Activated naive CD4-positive, alpha-beta T cell treated with anti-CD3 and anti-CD28 coated beads for 36 hours (primary cell): Measurements from ENCODE around the gene ARMCX4. TPM values are rescaled to one million over a fixed set of nuclear protein-coding genes. Genes with fewer than 3 reads are reported as not detected.

ENCODE experiments used
- CTCF ChIA-PET: fragments of 350-600 bp; sonication (Branson Sonifier 250); formaldehyde crosslinking; loops from one replicate; lab custom pipeline; 2021; ENCODE audit warnings: antibody characterized with exemption; lab: Charles Lee
- DNase-seq: peaks from one replicate; pipeline ENCODE4 v3.0.0-alpha.2; 2020
- H3K27ac Mint-ChIP-seq: one replicate; pipeline ENCODE4 v1.8.0; 2021; ENCODE audit warnings: mild to moderate bottlenecking, mixed read lengths
- H3K27me3 Mint-ChIP-seq: one replicate; pipeline ENCODE4 v1.8.0; 2021; ENCODE audit warnings: low read depth, mixed read lengths
- H3K36me3 Mint-ChIP-seq: one replicate; pipeline ENCODE4 v1.8.0; 2021; ENCODE audit warnings: low read depth, mixed read lengths
- H3K4me1 Mint-ChIP-seq: one replicate; pipeline ENCODE4 v1.8.0; 2021; ENCODE audit warnings: low read depth, mixed read lengths
- H3K4me3 Mint-ChIP-seq: one replicate; pipeline ENCODE4 v1.8.0; 2021; ENCODE audit warnings: mild to moderate bottlenecking, moderate library complexity, mixed read lengths
- H3K9me3 Mint-ChIP-seq: one replicate; pipeline ENCODE4 v1.8.0; 2021; ENCODE audit warnings: mixed read lengths
- intact Hi-C: fragments of 100-400 bp; cut with micrococcal nuclease; formaldehyde crosslinking; loops from one replicate; pipeline ENCODE4 v1.15.1; 2023
- total RNA-seq, 2 experiments: library from RNA; stranded (reverse); gene quantifications; one replicate each; pipeline ENCODE4 v1.2.3, GENCODE V29; 2021

The ARMCX4 gene
- 1 to 10 TPM; 5.5 to 6.1 TPM for total RNA-seq

DNA sequence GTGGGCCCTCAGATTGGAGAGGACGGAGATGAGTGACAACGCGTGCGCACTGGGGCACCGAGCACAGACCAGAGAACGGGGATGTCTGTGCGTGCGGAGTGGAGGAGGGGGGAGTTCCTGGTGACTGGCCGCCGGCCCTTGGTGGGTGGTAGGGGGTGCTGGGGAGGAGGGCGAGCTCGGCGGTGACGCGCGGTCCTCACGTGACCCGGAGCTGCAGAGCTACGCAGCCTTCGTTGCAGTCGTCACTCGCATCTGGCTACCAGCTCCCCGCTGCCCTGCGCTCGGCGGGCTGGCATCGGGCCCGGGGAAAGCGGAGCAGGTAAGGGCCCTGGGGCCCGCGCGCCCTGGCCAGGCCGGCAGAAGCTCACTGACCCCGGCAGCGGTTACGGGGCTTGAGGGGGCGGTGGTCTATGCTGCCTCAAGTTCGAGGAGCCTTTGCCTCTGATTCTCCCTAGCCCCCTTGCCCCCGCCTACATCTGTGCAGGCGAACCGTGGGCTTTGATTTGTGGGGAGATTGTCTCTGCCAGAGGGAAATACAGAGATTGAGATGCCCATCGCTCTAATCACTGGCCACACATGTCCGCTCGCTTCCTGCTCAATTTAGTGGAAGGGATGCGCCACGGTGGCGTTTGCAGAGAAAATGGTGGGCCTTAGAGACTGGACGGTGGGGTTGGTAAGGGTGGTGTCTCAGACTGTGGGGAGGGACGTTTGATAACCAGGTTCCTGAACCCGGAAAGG lies at the start of gene ARMCX4:
Gene ARMCX4 (plus strand): TSS at position 245 of the 738 bp plus-strand sequence. CDS start 3,134 bp downstream, outside the sequence.
- no peaks in the 10 kb centered on the region for H3K27me3 Mint-ChIP-seq
- peaks cover 8% of the 10 kb centered on the region for H3K4me1 Mint-ChIP-seq

DNA sequence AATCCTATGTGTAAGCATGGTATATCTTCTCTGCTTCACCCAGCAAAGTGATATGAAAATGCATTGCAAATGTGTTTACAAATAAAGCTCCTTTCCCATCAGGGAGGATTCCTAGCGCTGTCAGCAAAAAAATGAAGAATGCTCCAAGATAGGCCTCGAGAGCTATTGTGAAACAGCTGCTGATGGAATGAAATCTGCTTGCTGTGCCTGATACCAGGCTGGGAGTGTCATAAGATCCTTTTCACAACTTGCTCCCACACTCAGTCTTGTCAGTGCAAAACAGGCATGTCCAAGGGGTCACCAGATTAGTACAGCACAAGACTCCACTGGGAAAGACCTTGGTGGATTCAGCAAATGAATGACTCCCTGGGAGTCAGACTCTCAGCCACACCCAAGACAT lies 43.2 kb upstream of the ARMCX4 start:
- Mint-ChIP-seq H3K4me3 (no peak overlapping the region), H3K36me3 (peaks cover 44% of the 10 kb centered on the region), H3K27me3 (no peaks in the 10 kb centered on the region), H3K4me1 (no peaks in the 10 kb centered on the region), H3K9me3 (no peaks in the 10 kb centered on the region), H3K27ac (no peak overlapping the region)
- CTCF ChIA-PET = no interaction called here
- intact Hi-C loops = no loop called here
- no peak for DNase-seq

More for the DNA sequence above, at the start of gene ARMCX4:
- Mint-ChIP-seq H3K9me3 (no peaks in the 10 kb centered on the region), H3K36me3 (peaks cover 2% of the 10 kb centered on the region), H3K4me3 (peak within 1 kb of the TSS; percentile 76), H3K27ac (peak within 1 kb of the TSS; percentile 63)
- peak; percentile 52 for DNase-seq
- intact Hi-C loops = loop anchor here (1.0 to 5.0 kb wide), 3 partner anchors 70 to 447 kb away; partner anchors contain the start of genes TIMM8A and ZMAT1
- CTCF ChIA-PET = interaction anchor here (0.6 to 1.2 kb wide), 2 partner anchors 70 to 1465 kb away, joined by 3 to 4 read pairs; no protein-coding TSS in a partner anchor

DNA sequence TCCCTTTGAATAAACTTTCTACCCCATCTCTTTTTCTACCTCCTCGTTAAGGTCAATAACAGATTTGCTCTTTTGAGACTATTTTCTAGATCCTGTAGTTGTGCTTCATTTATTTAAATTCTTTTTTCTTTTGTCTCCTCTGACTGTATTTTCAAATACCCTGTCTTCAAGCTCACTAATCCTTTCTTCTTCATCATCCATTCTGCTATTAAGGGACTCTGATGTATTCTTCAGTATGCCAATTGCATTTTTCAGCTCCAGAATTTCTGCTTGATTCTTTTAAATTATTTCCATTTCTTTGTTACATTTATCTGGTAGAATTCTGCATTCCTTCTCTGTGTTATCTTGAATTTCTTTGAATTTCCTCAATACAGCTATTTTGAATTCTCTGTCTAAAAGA lies 36.0 kb upstream of the ARMCX4 start:
- DNase-seq = no peak
- intact Hi-C loops = no loop called here
- Mint-ChIP-seq H3K4me1 (no peaks in the 10 kb centered on the region), H3K4me3 (no peak overlapping the region), H3K9me3 (no peaks in the 10 kb centered on the region), H3K27ac (no peak overlapping the region), H3K36me3 (peaks cover 19% of the 10 kb centered on the region), H3K27me3 (no peaks in the 10 kb centered on the region)
- CTCF ChIA-PET = no interaction called here

DNA sequence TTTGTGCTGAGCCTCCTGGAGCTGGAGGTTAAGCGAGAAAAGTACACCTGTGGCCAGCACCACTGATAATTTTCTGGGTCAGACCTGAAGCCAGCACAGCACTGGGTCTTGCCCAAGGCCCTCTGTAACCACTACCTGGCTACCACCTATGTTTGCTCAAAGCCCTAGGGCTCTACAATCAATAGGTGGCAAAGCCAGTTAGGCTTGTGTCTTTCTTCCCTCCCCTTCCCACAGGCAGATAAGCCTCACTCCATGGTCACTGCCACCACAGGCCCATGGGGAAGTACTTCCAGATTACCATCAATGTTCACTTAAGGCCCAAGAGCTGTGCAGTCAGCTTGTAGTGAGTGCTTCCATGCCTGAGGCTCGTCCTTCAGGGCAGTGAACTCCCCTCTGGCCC lies 35.2 kb upstream of the ARMCX4 start:
- Mint-ChIP-seq H3K27me3 (no peaks in the 10 kb centered on the region), H3K36me3 (peaks cover 17% of the 10 kb centered on the region), H3K4me1 (no peaks in the 10 kb centered on the region), H3K27ac (no peak overlapping the region), H3K4me3 (no peak overlapping the region), H3K9me3 (no peaks in the 10 kb centered on the region)
- CTCF ChIA-PET = no interaction called here
- DNase-seq = no peak
- intact Hi-C loops = no loop called here

DNA sequence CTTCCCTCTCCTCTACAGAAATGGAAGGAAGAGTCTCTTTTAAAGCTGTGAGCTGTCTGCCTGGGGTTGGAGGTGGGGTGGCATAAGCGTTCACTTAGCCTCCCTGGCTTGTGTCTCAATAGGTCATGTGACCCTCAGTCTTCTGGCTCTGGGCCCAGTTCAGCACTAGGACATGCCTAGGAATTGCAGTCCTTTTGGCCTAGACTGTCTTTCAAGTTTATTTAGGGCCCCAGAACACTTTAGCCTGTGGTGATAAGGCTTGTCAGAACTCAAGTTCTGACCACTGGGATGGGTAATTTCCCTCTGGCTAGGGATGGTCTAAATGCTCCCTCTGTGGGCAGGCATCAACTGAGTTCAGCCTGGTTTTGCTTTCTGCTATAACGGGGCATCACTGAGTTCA lies 34.3 kb upstream of the ARMCX4 start:
- peaks cover 15% of the 10 kb centered on the region for H3K36me3 Mint-ChIP-seq
- H3K27ac Mint-ChIP-seq = no peak overlapping the region
- no peak overlapping the region for H3K4me3 Mint-ChIP-seq
- CTCF ChIA-PET = no interaction called here
- intact Hi-C loops = no loop called here
- no peaks in the 10 kb centered on the region for H3K9me3 Mint-ChIP-seq
- H3K4me1 Mint-ChIP-seq = no peaks in the 10 kb centered on the region
- no peak for DNase-seq
- H3K27me3 Mint-ChIP-seq = no peaks in the 10 kb centered on the region

DNA sequence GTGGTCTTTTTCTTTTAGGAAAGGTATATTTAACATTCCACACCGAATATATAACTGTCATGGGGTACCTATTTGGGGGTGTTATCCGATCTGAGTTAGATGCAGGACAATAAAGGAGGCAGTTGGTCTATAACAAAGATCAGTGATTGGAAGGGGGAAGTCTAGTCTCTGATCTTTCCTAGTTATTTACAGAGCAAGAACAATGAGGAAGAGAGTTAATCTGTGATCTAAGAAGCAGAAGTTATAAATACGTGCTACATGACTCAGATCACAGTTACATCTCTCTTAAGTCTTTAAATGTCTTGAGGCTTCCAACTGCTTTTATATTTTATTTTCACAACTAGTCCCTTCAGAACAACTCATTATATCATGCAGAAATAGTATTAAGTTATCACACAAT lies 33.2 kb upstream of the ARMCX4 start:
- Mint-ChIP-seq H3K27ac (no peak overlapping the region), H3K4me1 (no peaks in the 10 kb centered on the region), H3K27me3 (no peaks in the 10 kb centered on the region), H3K9me3 (no peaks in the 10 kb centered on the region), H3K36me3 (peaks cover 13% of the 10 kb centered on the region), H3K4me3 (no peak overlapping the region)
- no peak for DNase-seq
- CTCF ChIA-PET = no interaction called here
- intact Hi-C loops = no loop called here

DNA sequence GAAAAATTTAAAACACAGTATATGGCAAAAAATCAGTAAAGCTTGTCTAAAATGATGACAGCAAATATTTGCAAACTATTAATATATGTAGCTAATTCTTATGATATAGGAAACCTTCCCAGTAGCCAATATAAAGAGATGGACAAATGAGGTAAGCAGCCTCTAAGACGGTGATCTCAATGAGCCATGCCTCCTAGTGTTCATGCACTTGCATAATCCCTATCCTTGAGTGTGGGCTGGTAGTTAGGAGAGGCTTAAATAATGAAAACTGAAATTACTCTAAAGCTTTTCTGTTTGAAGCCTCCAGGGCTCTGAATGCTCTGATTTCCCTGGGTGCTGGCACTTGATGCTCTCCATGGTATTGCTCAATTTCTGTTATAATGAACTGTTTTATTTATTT lies 24.6 kb upstream of the ARMCX4 start:
- Mint-ChIP-seq H3K9me3 (no peaks in the 10 kb centered on the region), H3K36me3 (peaks cover 2% of the 10 kb centered on the region), H3K27me3 (no peaks in the 10 kb centered on the region), H3K4me1 (no peaks in the 10 kb centered on the region), H3K4me3 (no peak overlapping the region), H3K27ac (no peak overlapping the region)
- CTCF ChIA-PET = no interaction called here
- no peak for DNase-seq
- intact Hi-C loops = no loop called here

DNA sequence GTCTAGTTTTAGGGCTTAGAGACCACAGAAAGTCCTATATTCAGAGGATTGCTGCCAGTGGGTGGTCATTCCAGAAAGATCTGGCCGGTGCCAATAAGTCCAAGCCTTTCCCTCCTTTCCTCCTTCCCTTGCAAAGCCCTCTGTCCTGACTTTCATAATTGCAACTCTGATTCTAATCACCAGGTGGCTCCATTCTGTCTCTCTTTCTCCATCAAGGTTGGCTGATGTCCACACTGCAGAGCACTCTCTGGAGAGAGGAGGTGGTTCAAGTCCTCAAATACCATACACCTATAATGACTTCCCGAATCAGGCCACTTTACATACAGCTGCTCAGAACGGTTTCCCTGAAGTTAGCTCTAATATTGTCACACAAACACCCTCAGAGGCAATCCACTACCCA lies 22.4 kb upstream of the ARMCX4 start:
- Mint-ChIP-seq H3K27ac (no peak overlapping the region), H3K4me3 (no peak overlapping the region), H3K36me3 (peaks cover 6% of the 10 kb centered on the region), H3K9me3 (no peaks in the 10 kb centered on the region), H3K27me3 (no peaks in the 10 kb centered on the region), H3K4me1 (no peaks in the 10 kb centered on the region)
- intact Hi-C loops = no loop called here
- CTCF ChIA-PET = no interaction called here
- peak; percentile 3 for DNase-seq

DNA sequence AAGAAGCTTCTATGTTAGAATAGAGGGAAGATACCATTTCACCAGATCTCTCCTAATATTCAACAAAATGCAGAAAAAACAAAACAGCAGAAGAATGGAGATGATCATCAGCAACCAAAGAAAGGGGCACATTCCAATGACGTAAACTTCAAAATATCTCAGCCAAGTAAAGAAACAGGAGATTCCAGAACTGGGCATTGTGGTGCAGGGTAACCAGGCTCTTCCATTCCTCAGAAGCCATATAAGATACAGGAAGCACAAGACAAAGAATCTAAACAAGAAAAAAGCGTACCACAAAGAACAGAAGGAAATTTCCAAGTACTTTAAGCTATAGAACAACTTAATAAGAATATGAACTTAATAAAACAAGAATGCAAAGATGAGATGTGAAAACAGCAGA lies 6.9 kb upstream of the ARMCX4 start:
- Mint-ChIP-seq H3K9me3 (no peaks in the 10 kb centered on the region), H3K4me3 (no peak overlapping the region), H3K36me3 (no peaks in the 10 kb centered on the region), H3K27me3 (no peaks in the 10 kb centered on the region), H3K4me1 (no peaks in the 10 kb centered on the region), H3K27ac (no peak overlapping the region)
- no peak for DNase-seq
- CTCF ChIA-PET = no interaction called here
- intact Hi-C loops = no loop called here

DNA sequence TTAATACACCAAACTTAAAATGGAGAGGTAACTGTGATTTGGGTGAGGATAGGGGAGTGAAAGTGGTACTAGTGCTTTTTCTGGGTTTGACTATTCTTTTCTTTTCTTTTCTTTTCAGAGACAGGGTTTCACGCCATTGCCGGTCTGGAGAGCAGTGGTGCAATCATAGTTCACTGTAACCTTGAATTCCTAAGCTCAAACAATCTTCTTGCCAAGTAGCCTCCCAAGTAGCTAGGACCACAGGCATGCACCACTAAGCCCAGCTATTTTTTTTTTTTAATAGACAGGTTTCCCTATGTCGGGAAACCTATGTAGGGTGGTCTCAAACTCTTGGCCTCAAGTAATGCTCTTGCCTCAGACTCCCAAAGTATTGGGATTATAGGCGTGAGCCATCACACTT lies 3.0 kb upstream of the ARMCX4 start:
- intact Hi-C loops = no loop called here
- peaks cover 8% of the 10 kb centered on the region for H3K4me1 Mint-ChIP-seq
- H3K27ac Mint-ChIP-seq = no peak overlapping the region
- no peak for DNase-seq
- H3K36me3 Mint-ChIP-seq = no peaks in the 10 kb centered on the region
- CTCF ChIA-PET = interaction anchor here (1.2 kb wide), 1 partner anchor 67 kb away, joined by 3 read pairs; no protein-coding TSS in a partner anchor
- H3K27me3 Mint-ChIP-seq = no peaks in the 10 kb centered on the region
- no peaks in the 10 kb centered on the region for H3K9me3 Mint-ChIP-seq
- H3K4me3 Mint-ChIP-seq = no peak overlapping the region

DNA sequence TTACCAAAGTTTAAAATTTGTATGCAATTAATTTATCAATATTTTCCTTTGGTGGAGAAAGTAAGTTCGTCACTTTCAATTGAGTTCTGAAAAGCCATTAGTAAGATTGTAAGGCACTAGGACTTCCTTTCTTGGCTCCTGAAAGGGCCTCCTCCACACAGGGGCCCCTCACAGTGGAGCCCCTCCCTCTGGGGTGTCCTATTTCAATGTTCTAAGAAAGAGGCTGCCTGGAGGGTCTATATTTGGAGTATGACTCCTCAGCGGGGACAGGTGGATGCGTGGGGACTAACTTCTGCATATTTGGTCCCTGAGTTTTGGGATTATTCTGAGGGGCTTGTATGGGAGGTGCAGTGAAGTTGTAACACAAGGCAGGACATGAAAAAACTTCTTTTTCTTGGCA lies 1.6 kb upstream of the ARMCX4 start:
- Mint-ChIP-seq H3K4me3 (no peak overlapping the region), H3K27ac (no peak overlapping the region), H3K4me1 (peaks cover 8% of the 10 kb centered on the region), H3K9me3 (no peaks in the 10 kb centered on the region), H3K36me3 (no peaks in the 10 kb centered on the region), H3K27me3 (no peaks in the 10 kb centered on the region)
- DNase-seq = no peak
- CTCF ChIA-PET = no interaction called here
- intact Hi-C loops = no loop called here

DNA sequence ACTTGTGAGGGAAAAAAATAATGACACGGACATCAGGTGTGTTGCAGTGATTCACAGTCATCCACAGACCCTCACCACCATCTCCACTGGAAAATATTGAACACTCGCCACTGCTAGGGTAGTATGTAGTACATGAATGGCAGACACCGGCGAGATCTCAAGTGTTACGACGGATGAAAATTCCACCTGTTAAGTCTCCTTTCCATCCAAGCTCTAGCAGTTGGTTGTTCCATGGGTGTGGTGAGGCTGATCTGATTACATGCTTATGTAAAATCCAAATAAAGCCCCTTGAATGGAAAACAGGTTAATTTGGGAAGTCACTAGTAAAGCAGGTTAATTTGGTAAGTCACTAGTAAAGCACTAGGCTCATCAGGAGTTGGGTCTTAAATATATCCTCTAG lies 1.1 kb upstream of the ARMCX4 start:
- no peak overlapping the region for H3K27ac Mint-ChIP-seq
- no peaks in the 10 kb centered on the region for H3K27me3 Mint-ChIP-seq
- no peaks in the 10 kb centered on the region for H3K9me3 Mint-ChIP-seq
- DNase-seq = no peak
- no peak overlapping the region for H3K4me3 Mint-ChIP-seq
- peaks cover 1% of the 10 kb centered on the region for H3K36me3 Mint-ChIP-seq
- CTCF ChIA-PET = interaction anchor here (1.2 kb wide), 1 partner anchor 68 kb away, joined by 4 read pairs; no protein-coding TSS in a partner anchor
- peaks cover 8% of the 10 kb centered on the region for H3K4me1 Mint-ChIP-seq
- intact Hi-C loops = no loop called here

DNA sequence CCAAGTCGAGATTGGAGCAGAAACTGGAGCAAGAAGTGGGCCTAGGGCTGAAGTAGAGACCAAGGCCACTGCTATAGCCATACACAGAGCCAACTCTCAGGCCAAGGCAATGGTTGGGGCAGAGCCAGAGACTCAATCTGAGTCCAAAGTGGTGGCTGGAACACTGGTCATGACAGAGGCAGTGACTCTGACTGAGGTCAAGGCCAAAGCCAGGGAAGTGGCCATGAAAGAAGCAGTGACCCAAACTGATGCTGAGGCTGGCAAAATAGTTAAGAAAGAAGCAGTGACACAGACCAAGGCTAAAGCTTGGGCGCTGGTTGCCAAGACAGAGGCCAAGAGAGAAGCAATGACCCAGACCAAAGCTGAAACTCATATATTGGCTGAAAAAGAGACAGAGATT lies 3.5 kb downstream of the ARMCX4 start:
- peaks cover 2% of the 10 kb centered on the region for H3K36me3 Mint-ChIP-seq
- intact Hi-C loops = loop anchor here (5.0 kb wide), 2 partner anchors 141 to 444 kb away; partner anchors contain the start of genes TIMM8A and ZMAT1

More for the DNA sequence above, 3.5 kb downstream of the ARMCX4 start:
- no peak overlapping the region for H3K27ac Mint-ChIP-seq
- DNase-seq = no peak
- H3K4me3 Mint-ChIP-seq = no peak overlapping the region
- H3K9me3 Mint-ChIP-seq = no peaks in the 10 kb centered on the region
- H3K27me3 Mint-ChIP-seq = no peaks in the 10 kb centered on the region
- CTCF ChIA-PET = no interaction called here
- H3K4me1 Mint-ChIP-seq = peaks cover 11% of the 10 kb centered on the region
